Breast epithelium (tissue), 4 donors: ENCODE results near the gene ATG9B. TPM values are rescaled to one million over a fixed set of nuclear protein-coding genes. Genes with fewer than 3 reads are reported as not detected.

Experiments
- DNase-seq, 2 donors: peaks; one replicate each; pipeline ENCODE4 v3.0.0-alpha.2; 2019; ENCODE audit warnings: low spot score in 2 of 2
- H3K27ac ChIP-seq, 2 donors: fragments of 200-600 bp; sonication (generic) in 1 of 2; one replicate each; pipeline ENCODE4 v1.5.1; 2016 to 2019; ENCODE audit warnings: mild to moderate bottlenecking in 1 of 2
- H3K27me3 ChIP-seq, 2 donors: fragments of 200-600 bp; sonication (generic) in 1 of 2; one replicate each; pipeline versions ENCODE4 v1.5.1 to v1.6.0; 2017 to 2019; ENCODE audit warnings: control low read depth in 1 of 2, mild to moderate bottlenecking in 1 of 2
- H3K36me3 ChIP-seq: fragments of 200-600 bp; one replicate; pipeline ENCODE4 v1.5.1; 2019
- H3K4me1 ChIP-seq, 2 donors: fragments of 200-600 bp; sonication (generic); one replicate each; pipeline ENCODE4 v1.5.1; 2016 to 2019; ENCODE audit warnings: control low read depth in 1 of 2
- H3K4me3 ChIP-seq, 3 donors: fragments of 200-600 bp; sonication (generic); 1 replicate in 2 of 3; 2 replicates in 1 of 3; pipeline ENCODE4 v1.5.1; 2016 to 2019; ENCODE audit warnings: mild to moderate bottlenecking in 3 of 3, moderate library complexity in 2 of 3
- H3K9me3 ChIP-seq, 2 donors: fragments of 200-600 bp; sonication (generic) in 1 of 2; one replicate each; pipeline ENCODE4 v1.5.1; 2016 to 2019; ENCODE audit warnings: control low read depth in 1 of 2
- POLR2A ChIP-seq: fragments of 450-650 bp; IDR thresholded peaks from one replicate; pipeline ENCODE4 v1.6.1; 2016; ENCODE audit warnings: antibody characterized with exemption, mild to moderate bottlenecking, moderate library complexity
- POLR2AphosphoS5 ChIP-seq, 3 donors: sonication (generic); formaldehyde crosslinking; IDR thresholded peaks; one replicate each; pipeline ENCODE4 v1.6.1; 2017; ENCODE audit warnings: antibody characterized with exemption in 3 of 3
- intact Hi-C: fragments of 100-400 bp; cut with DNase I; formaldehyde crosslinking; loops from one replicate; pipeline ENCODE4 v1.15.1; 2023; ENCODE audit warnings: low total_unique reads
- total RNA-seq, 3 donors: library from RNA; depleted of rRNA; stranded (reverse); fragments of >200 nt; gene quantifications; one replicate each; pipeline ENCODE4 v1.1.0, GENCODE V29; 2016
- TF ChIP-seq, protein P1 (sequence below), 3 donors: fragments of 450-650 bp; IDR thresholded peaks; one replicate each; pipeline ENCODE4 v1.5.1; 2016 to 2017; ENCODE audit warnings: antibody characterized with exemption in 3 of 3, mild to moderate bottlenecking in 3 of 3, moderate library complexity in 3 of 3

ATG9B gene
- total RNA-seq, 3 donors from 2014 or later = 0.44 to 2.0 TPM; not detected in 1

DNA sequence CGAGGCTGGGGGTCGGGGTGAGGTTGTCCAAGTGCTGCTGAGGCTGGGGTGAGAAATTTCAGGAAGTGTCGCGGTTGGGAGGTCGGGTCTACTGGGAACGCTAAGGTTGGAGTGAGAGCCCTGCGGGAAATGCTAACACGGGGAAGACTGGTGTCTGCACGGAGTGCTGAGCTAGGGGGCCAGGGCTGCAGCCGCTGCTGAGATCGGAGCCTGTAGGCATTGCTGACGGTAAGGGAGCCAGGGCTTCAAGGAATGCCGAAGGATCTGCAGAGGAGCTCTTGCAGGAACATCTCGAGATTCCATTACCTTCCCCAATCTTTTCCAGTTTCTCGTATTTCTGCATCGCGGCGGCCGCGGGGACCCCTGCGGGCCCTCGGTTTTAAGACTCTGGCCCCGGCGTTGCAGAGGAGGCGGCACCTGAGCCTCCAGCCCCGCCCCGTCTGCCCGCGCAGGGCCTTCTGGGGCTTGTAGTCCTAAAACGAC lies 33.3 kb upstream of the ATG9B start, which contains the start of gene CDK5:
Gene CDK5, minus strand, starts transcription at position 392 of the 483 bp plus-strand sequence. Its CDS starts 49 bp downstream, at position 343.
- peak within 1 kb of the TSS; percentile 97 to 100 for H3K27ac ChIP-seq
- peaks cover 18 to 24% of the 10 kb centered on the region in 2 donors for H3K4me1 ChIP-seq
- no peaks in the 10 kb centered on the region for H3K9me3 ChIP-seq
- no peak for DNase-seq
- H3K36me3 ChIP-seq = no peaks in the 10 kb centered on the region
- no peak for TF ChIP-seq POLR2A
- TF ChIP-seq, protein P1, sequence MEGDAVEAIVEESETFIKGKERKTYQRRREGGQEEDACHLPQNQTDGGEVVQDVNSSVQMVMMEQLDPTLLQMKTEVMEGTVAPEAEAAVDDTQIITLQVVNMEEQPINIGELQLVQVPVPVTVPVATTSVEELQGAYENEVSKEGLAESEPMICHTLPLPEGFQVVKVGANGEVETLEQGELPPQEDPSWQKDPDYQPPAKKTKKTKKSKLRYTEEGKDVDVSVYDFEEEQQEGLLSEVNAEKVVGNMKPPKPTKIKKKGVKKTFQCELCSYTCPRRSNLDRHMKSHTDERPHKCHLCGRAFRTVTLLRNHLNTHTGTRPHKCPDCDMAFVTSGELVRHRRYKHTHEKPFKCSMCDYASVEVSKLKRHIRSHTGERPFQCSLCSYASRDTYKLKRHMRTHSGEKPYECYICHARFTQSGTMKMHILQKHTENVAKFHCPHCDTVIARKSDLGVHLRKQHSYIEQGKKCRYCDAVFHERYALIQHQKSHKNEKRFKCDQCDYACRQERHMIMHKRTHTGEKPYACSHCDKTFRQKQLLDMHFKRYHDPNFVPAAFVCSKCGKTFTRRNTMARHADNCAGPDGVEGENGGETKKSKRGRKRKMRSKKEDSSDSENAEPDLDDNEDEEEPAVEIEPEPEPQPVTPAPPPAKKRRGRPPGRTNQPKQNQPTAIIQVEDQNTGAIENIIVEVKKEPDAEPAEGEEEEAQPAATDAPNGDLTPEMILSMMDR (IDR thresholded peaks at IDR 0.05) = no peak
- TF ChIP-seq POLR2AphosphoS5 (IDR thresholded peaks at IDR 0.05) = no peak
- no peaks in the 10 kb centered on the region for H3K27me3 ChIP-seq
- peak within 1 kb of the TSS; percentile 81 to 98 (median 86) for H3K4me3 ChIP-seq
- intact Hi-C loops = no loop called here

GRCh38 chr7:151056666-151057505 lies 32.6 kb upstream of the ATG9B start:
- H3K9me3 ChIP-seq = no peaks in the 10 kb centered on the region
- no peaks in the 10 kb centered on the region for H3K27me3 ChIP-seq
- intact Hi-C loops = no loop called here
- peak overlapping the region; percentile 81 to 98 (median 86) for H3K4me3 ChIP-seq
- TF ChIP-seq, protein P1 (IDR thresholded peaks at IDR 0.05) = no peak
- TF ChIP-seq POLR2A (no peak), POLR2AphosphoS5 (IDR thresholded peaks at IDR 0.05) (no peak)
- no peak overlapping the region for H3K27ac ChIP-seq
- peaks cover 13 to 24% of the 10 kb centered on the region in 2 donors for H3K4me1 ChIP-seq
- no peaks in the 10 kb centered on the region for H3K36me3 ChIP-seq
- peak in 1 of 2 donors; percentile 71 for DNase-seq

GRCh38 chr7:151056283-151056665 lies 32.0 kb upstream of the ATG9B start:
- Histone ChIP-seq H3K9me3 (no peaks in the 10 kb centered on the region), H3K4me1 (peaks cover 10 to 18% of the 10 kb centered on the region in 2 donors), H3K36me3 (no peaks in the 10 kb centered on the region), H3K27ac (no peak overlapping the region), H3K27me3 (no peaks in the 10 kb centered on the region), H3K4me3 (no peak overlapping the region)
- TF ChIP-seq, protein P1 (IDR thresholded peaks at IDR 0.05) = no peak
- TF ChIP-seq POLR2A = no peak
- TF ChIP-seq POLR2AphosphoS5 (IDR thresholded peaks at IDR 0.05) = no peak
- intact Hi-C loops = no loop called here
- no peak for DNase-seq

- no peak for DNase-seq
- no peaks in the 10 kb centered on the region for H3K27me3 ChIP-seq
- H3K9me3 ChIP-seq = no peaks in the 10 kb centered on the region
- intact Hi-C loops = no loop called here
- H3K4me1 ChIP-seq = peaks cover 0 to 15% of the 10 kb centered on the region in 2 donors
- H3K4me3 ChIP-seq = no peak overlapping the region
- H3K27ac ChIP-seq = no peak overlapping the region
- no peaks in the 10 kb centered on the region for H3K36me3 ChIP-seq
- TF ChIP-seq POLR2AphosphoS5 (IDR thresholded peaks at IDR 0.05) (no peak), POLR2A (no peak)
- TF ChIP-seq, protein P1 (IDR thresholded peaks at IDR 0.05) = no peak
Measured at GRCh38 chr7:151053751-151054150, 29.5 kb upstream of the ATG9B start.

GRCh38 chr7:151053096-151053495 lies 28.8 kb upstream of the ATG9B start:
- Histone ChIP-seq H3K4me1 (peaks cover 0 to 11% of the 10 kb centered on the region in 2 donors), H3K9me3 (no peaks in the 10 kb centered on the region), H3K27me3 (no peaks in the 10 kb centered on the region), H3K27ac (no peak overlapping the region), H3K36me3 (no peaks in the 10 kb centered on the region), H3K4me3 (no peak overlapping the region)
- no peak for DNase-seq
- TF ChIP-seq POLR2AphosphoS5 (IDR thresholded peaks at IDR 0.05) (no peak), POLR2A (no peak)
- TF ChIP-seq, protein P1 (IDR thresholded peaks at IDR 0.05) = no peak
- intact Hi-C loops = no loop called here
